Activated B cell treated with CpG ODN at 0.5 μM for 24 hours (primary cell): Measurements from ENCODE around the gene SPATA31C1. TPM values are rescaled to one million over a fixed set of nuclear protein-coding genes. Genes with fewer than 3 reads are reported as not detected.

ENCODE experiments used
- ATAC-seq: fragments of 200-7000 bp; cut with Tn5 transposase; one replicate; pipeline ENCODE4 v1.10.0; 2021; ENCODE audit warnings: low read depth, mild to moderate bottlenecking, moderate library complexity
- CTCF ChIA-PET: fragments of 350-600 bp; sonication (Branson Sonifier 250); formaldehyde crosslinking; loops from one replicate; lab custom pipeline; 2021; ENCODE audit warnings: antibody characterized with exemption; lab: Charles Lee
- POLR2A ChIA-PET: fragments of 350-600 bp; sonication (Branson Sonifier 250); formaldehyde crosslinking; loops from one replicate; lab custom pipeline; 2021; ENCODE audit warnings: antibody characterized with exemption; lab: Charles Lee
- DNase-seq: peaks from one replicate; pipeline ENCODE4 v3.0.0; 2022
- H3K27ac Mint-ChIP-seq: one replicate; pipeline ENCODE4 v1.8.0; 2020; ENCODE audit warnings: mixed read lengths
- H3K27me3 Mint-ChIP-seq: one replicate; pipeline ENCODE4 v1.8.0; 2021; ENCODE audit warnings: mixed read lengths
- H3K36me3 Mint-ChIP-seq: one replicate; pipeline ENCODE4 v1.8.0; 2021; ENCODE audit warnings: low read depth, mixed read lengths
- H3K4me1 Mint-ChIP-seq: one replicate; pipeline ENCODE4 v1.8.0; 2021; ENCODE audit warnings: mixed read lengths
- H3K4me3 Mint-ChIP-seq: one replicate; pipeline ENCODE4 v1.8.0; 2020; ENCODE audit warnings: mild to moderate bottlenecking, mixed read lengths
- H3K9me3 Mint-ChIP-seq: one replicate; pipeline ENCODE4 v1.8.0; 2020; ENCODE audit warnings: mixed read lengths
- intact Hi-C: fragments of 100-400 bp; cut with micrococcal nuclease; formaldehyde crosslinking; loops from one replicate; pipeline ENCODE4 v1.15.1; 2024
- total RNA-seq: library from RNA; stranded (reverse); gene quantifications from 2 replicates; pipeline ENCODE4 v1.2.3, GENCODE V29; 2022
- TF ChIP-seq, protein P1 (sequence below): fragments of 200-600 bp; IDR thresholded peaks from one replicate; pipeline ENCODE4 v1.8.0; 2022; ENCODE audit warnings: antibody characterized with exemption, mild to moderate bottlenecking

SPATA31C1 gene
- total RNA-seq, 1 donor from 2014 or later = not detected

DNA sequence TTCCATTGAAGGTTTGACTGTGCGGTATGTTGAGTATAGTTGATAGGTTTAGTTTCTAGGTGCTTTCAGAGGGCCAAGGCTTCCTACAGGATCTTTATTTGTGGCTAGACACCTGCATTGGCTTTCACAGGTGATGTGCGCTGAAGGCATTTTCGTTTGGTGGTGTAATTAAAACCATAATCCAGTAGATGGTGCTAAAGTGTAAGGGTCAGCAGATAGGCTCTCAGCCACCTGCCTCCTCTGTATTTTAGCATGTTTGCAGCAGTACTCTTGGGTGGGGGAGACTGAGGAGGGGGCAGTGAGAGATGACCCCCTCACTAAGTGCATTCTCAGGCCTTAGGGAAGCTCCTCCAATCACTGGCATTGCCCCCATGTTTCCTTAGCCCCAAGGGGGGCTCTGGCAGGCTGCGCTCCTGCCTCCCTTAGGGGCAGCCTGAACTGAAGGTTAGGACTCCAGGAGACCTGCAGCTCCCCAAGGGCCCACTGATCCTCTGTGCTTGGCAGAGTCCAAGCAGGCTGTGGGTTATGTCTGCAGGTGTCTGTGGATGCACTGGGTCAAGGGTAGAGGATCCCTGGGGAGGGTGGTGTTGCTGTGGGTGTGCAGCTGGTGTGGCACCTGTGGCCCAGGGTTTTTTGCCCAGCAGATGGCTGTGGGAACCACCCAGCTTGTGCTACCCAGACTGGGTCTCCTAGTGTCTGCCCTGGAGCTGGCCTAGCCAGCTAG, 33.2 kb downstream of the SPATA31C1 start:
- no peak for DNase-seq
- no peaks in the 10 kb centered on the region for H3K36me3 Mint-ChIP-seq
- H3K27ac Mint-ChIP-seq = no peak overlapping the region

DNA sequence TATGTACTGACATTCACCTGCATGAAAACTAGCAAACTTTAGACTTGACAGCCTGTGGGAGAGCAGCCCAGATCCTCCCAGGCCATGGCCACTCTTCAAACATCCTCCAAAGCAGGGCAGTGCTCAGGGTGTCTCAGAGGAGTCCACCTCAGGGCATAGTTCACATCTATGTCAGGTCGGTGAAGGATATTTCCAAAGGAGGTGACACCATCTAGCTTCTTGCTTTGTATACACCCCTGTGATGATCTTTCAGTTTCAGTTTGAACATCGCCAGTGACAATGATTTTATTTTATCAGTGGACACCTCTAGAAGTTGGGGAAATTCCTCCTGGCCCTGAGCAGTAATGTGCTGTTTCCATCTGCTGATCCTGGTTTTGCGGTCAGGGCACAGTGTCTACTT, 36.5 kb downstream of the SPATA31C1 start:
- intact Hi-C loops = no loop called here
- ATAC-seq = no peak
- H3K36me3 Mint-ChIP-seq = no peaks in the 10 kb centered on the region
- H3K27me3 Mint-ChIP-seq = peaks cover 6% of the 10 kb centered on the region
- H3K4me1 Mint-ChIP-seq = no peaks in the 10 kb centered on the region
- H3K27ac Mint-ChIP-seq = no peak overlapping the region
- POLR2A ChIA-PET = no interaction called here
- H3K9me3 Mint-ChIP-seq = peaks cover 6% of the 10 kb centered on the region
- H3K4me3 Mint-ChIP-seq = no peak overlapping the region
- no peak for DNase-seq
- CTCF ChIA-PET = no interaction called here
- TF ChIP-seq, protein P1, sequence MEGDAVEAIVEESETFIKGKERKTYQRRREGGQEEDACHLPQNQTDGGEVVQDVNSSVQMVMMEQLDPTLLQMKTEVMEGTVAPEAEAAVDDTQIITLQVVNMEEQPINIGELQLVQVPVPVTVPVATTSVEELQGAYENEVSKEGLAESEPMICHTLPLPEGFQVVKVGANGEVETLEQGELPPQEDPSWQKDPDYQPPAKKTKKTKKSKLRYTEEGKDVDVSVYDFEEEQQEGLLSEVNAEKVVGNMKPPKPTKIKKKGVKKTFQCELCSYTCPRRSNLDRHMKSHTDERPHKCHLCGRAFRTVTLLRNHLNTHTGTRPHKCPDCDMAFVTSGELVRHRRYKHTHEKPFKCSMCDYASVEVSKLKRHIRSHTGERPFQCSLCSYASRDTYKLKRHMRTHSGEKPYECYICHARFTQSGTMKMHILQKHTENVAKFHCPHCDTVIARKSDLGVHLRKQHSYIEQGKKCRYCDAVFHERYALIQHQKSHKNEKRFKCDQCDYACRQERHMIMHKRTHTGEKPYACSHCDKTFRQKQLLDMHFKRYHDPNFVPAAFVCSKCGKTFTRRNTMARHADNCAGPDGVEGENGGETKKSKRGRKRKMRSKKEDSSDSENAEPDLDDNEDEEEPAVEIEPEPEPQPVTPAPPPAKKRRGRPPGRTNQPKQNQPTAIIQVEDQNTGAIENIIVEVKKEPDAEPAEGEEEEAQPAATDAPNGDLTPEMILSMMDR = no peak

More for the DNA sequence above, 33.2 kb downstream of the SPATA31C1 start:
- no peaks in the 10 kb centered on the region for H3K4me1 Mint-ChIP-seq
- intact Hi-C loops = no loop called here
- ChIA-PET POLR2A (no interaction called here), CTCF (interaction anchor here (0.9 to 1.4 kb wide), 3 partner anchors 628 to 629 kb away, joined by 3 to 5 read pairs (median 5); no protein-coding TSS in a partner anchor)
- TF ChIP-seq, protein P1 = no peak
- ATAC-seq = no peak
- H3K4me3 Mint-ChIP-seq = no peak overlapping the region
- peaks cover 10% of the 10 kb centered on the region for H3K27me3 Mint-ChIP-seq
- peaks cover 6% of the 10 kb centered on the region for H3K9me3 Mint-ChIP-seq

DNA sequence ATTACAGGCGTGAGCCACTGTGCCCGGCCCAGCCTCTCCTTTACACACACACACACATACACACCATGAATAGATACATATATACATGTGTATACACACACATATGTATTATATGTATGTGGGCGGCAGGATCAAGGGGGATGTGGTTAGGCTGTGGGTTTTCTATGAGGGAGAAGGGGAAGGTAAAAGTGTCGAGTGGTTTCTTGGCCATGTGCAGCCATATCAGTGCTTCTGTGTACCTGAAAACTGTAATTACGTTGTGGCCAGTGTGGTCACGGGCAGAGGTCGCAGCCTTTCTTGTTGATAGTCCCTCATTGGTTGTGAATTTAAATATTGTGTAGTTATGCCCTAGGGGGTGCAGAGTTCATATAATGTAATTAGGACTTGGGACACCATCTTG, 40.1 kb downstream of the SPATA31C1 start:
- TF ChIP-seq, protein P1 = no peak
- intact Hi-C loops = no loop called here
- no peaks in the 10 kb centered on the region for H3K9me3 Mint-ChIP-seq
- CTCF ChIA-PET = no interaction called here
- no peak overlapping the region for H3K4me3 Mint-ChIP-seq
- H3K36me3 Mint-ChIP-seq = no peaks in the 10 kb centered on the region
- H3K27me3 Mint-ChIP-seq = peaks cover 10% of the 10 kb centered on the region
- POLR2A ChIA-PET = no interaction called here
- no peak for ATAC-seq
- H3K27ac Mint-ChIP-seq = no peak overlapping the region
- no peak for DNase-seq
- H3K4me1 Mint-ChIP-seq = no peaks in the 10 kb centered on the region

DNA sequence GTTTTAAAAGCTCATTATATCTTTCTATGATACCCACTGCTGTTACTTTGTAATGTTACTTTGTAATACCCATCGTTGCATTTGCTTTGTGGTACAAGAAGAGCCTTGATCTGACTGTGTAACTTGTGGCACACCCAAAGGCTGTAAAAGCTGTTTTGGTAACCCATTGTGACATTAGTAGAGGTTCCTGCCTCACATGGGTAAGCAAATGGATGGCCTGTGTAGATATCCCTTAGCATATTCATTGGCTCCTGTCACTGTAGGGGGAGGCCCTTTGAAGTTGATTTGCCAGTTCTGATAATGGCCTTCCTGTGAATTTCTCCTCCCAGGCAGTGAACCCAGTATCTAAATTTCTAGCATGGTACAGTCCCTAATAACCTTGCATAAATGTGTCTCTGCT, 40.8 kb downstream of the SPATA31C1 start:
- Mint-ChIP-seq H3K4me1 (no peaks in the 10 kb centered on the region), H3K9me3 (no peaks in the 10 kb centered on the region), H3K27me3 (peaks cover 10% of the 10 kb centered on the region), H3K4me3 (no peak overlapping the region), H3K36me3 (no peaks in the 10 kb centered on the region), H3K27ac (no peak overlapping the region)
- ChIA-PET POLR2A (no interaction called here), CTCF (no interaction called here)
- ATAC-seq (no peak), DNase-seq (no peak)
- TF ChIP-seq, protein P1 = no peak
- intact Hi-C loops = no loop called here

DNA sequence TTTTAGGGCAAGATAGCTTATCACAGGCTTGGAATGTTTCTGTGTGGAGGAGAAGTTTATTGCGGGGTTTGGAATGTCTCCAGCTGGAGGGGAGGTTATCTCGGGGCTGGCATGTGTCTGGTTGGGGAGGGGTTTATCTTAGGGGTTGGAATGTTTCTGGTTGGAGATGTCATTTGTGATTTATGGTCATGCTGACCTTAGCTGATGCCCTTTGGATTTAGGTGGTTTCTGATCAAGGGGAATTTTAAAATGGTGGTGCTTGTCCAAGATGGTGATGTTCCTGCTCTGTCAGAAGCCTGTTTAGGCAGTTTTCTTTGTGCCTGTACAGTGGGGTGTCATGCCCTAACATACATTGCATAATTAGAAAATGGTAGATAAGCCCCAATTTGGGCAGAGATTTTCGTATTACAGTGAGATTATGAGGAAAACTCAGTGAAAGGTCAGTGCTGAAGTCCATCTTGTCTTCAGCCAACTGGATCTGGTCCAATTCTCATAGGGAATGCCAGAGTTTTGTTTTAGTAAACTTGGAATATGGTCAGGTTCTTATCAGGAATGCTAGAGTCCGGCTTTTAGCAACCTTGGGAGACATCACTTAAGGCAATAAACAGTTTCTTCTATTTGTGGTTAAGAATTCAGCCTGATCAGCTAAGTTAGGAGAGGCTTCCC, 42.3 kb downstream of the SPATA31C1 start:
- CTCF ChIA-PET = no interaction called here
- H3K9me3 Mint-ChIP-seq = no peaks in the 10 kb centered on the region
- TF ChIP-seq, protein P1 = no peak
- DNase-seq (no peak), ATAC-seq (no peak)
- POLR2A ChIA-PET = no interaction called here
- H3K27me3 Mint-ChIP-seq = peaks cover 10% of the 10 kb centered on the region
- H3K36me3 Mint-ChIP-seq = no peaks in the 10 kb centered on the region
- intact Hi-C loops = no loop called here
- H3K27ac Mint-ChIP-seq = no peak overlapping the region
- no peak overlapping the region for H3K4me3 Mint-ChIP-seq
- H3K4me1 Mint-ChIP-seq = no peaks in the 10 kb centered on the region
